Thymus (tissue), 14 donors: Measurements from ENCODE around the gene LHX1. TPM values are rescaled to one million over a fixed set of nuclear protein-coding genes. Genes with fewer than 3 reads are reported as not detected.

Source experiments
- DNase-seq, 9 donors: peaks; one replicate each; pipeline ENCODE4 v3.0.0-alpha.2; 2013; ENCODE audit warnings: low spot score in 9 of 9, low read depth in 6 of 9, missing footprints in 1 of 9
- H3K27ac ChIP-seq, 2 donors: one replicate each; pipeline ENCODE4 v1.5.1; 2013; ENCODE audit warnings: control low read depth in 1 of 2, low read depth in 1 of 2, low read length in 1 of 2, mild to moderate bottlenecking in 1 of 2, moderate library complexity in 1 of 2
- H3K27me3 ChIP-seq, 2 donors: one replicate each; pipeline ENCODE4 v1.5.1; 2013; ENCODE audit warnings: low read length in 1 of 2; ENCODE audit not compliant: control insufficient read depth in 2 of 2, insufficient read depth in 1 of 2
- H3K36me3 ChIP-seq, 2 donors: one replicate each; pipeline ENCODE4 v1.5.1; 2013; ENCODE audit warnings: low read length in 1 of 2, mild to moderate bottlenecking in 1 of 2, moderate library complexity in 1 of 2; ENCODE audit not compliant: control insufficient read depth in 2 of 2, insufficient read depth in 2 of 2
- H3K4me1 ChIP-seq, 2 donors: one replicate each; pipeline ENCODE4 v1.5.1; 2013; ENCODE audit warnings: low read length in 2 of 2; ENCODE audit not compliant: control insufficient read depth in 2 of 2, insufficient read depth in 2 of 2
- H3K4me3 ChIP-seq, 2 donors: one replicate each; pipeline ENCODE4 v1.5.1; 2013; ENCODE audit warnings: low read length in 2 of 2, control low read depth in 1 of 2, mild to moderate bottlenecking in 1 of 2
- H3K9me3 ChIP-seq, 2 donors: one replicate each; pipeline ENCODE4 v1.5.1; 2013; ENCODE audit warnings: low read length in 1 of 2, mild to moderate bottlenecking in 1 of 2; ENCODE audit not compliant: control insufficient read depth in 2 of 2, insufficient read depth in 1 of 2
- WGBS: extraction: QIAGEN DNeasy Blood & Tissue Kit; methylation state at CpG from one replicate; pipeline ENCODE4 v1.1.7; 2013; 5-methylcytosine and 5-hydroxymethylcytosine counted together
- long read RNA-seq, 10 donors: transcript quantifications; one replicate each; lab custom pipeline, GENCODE V29; 2026
- polyA plus RNA-seq: library from polyadenylated mRNA; stranded (reverse); fragments of 200-250 nt; gene quantifications from one replicate; pipeline ENCODE4 v1.2.3, GENCODE V29; 2013
- total RNA-seq: library from RNA; stranded (reverse); fragments of 120-200 nt; gene quantifications from one replicate; pipeline ENCODE4 v1.2.4, GENCODE V29; 2013
- donor health status: healthy.

LHX1 gene
- total RNA-seq (not detected), polyA plus RNA-seq (0.09 TPM)
- long read RNA-seq, donor 1 = 0 reads
- long read RNA-seq, donor 2 = 0 reads
- long read RNA-seq, donor 3 = 0 reads
- long read RNA-seq, donor 4 = 0 reads
- long read RNA-seq, donor 5, partial matches to known transcripts = 11 of 12 reads
- long read RNA-seq, donor 5, other reads (novel, unspliced or antisense) = 0 of 12 reads
- long read RNA-seq, donor 6 = 0 reads
- long read RNA-seq, donor 7 = 0 reads
- long read RNA-seq, donor 8 = 0 reads
- long read RNA-seq, donor 9 = 0 reads
- long read RNA-seq, donor 10 = 0 reads

DNA sequence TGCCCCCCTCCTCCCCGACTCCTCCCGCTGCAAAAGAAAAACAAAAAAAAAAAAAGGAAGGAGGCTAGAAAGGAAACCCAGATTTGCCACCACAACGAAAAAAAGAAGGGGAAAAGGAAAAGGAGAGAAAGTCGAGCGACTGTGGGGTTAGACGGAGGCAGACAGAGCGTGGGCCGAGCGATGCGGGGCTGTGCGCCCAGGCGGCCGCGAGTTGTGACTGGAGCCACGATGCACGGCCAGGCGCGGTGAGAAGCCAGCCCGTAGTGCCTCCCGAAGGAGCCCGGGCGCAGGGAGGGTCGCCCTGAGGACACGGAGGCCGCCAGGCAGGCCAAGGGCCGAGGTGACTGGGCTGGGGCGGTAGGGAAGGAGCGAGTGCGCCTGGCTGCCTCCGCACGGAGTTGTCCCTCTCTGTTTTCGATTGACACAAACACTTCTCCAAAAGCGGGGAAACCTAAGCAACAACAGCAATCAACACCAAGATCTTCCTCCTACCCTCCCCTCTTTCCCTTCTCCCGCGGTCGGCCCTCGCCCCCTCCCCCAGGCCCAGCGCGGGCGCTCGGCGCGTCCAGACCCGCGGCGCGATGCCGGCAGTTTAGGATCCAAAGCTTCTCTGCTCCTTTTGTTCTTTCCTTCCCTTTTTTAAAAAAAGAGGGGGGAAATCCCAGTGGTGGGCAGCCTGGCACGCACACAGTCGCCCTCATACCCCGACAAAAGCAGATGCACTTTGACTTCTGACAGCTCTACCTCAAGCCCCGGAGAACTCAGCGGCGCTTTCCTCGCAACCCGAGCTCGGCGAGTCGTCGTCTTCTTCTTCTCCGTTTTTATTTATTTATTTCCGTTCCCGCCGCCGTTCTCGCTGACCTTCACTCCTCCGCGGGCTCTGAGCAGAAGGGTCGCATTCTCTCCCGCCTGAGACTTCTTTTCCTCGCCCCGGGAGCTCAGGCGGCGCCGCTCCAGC lies at the start of gene LHX1:
LHX1 (plus strand) TSS at position 475 of the 958 bp plus-strand sequence. CDS start 723 bp downstream, outside the sequence.
- Histone ChIP-seq H3K27me3 (peaks cover 82 to 100% of the 10 kb centered on the region in 2 donors), H3K9me3 (peaks cover 0 to 19% of the 10 kb centered on the region in 2 donors), H3K27ac (no peak within 1 kb of the TSS), H3K36me3 (no peaks in the 10 kb centered on the region), H3K4me3 (peak within 1 kb of the TSS in 1 of 2 donors; percentile 14), H3K4me1 (peaks cover 5 to 52% of the 10 kb centered on the region in 2 donors)
- peak in 1 of 9 donors; percentile 42 for DNase-seq
- WGBS = 3% methylated on average over 75 of the region's 75 CpGs

DNA sequence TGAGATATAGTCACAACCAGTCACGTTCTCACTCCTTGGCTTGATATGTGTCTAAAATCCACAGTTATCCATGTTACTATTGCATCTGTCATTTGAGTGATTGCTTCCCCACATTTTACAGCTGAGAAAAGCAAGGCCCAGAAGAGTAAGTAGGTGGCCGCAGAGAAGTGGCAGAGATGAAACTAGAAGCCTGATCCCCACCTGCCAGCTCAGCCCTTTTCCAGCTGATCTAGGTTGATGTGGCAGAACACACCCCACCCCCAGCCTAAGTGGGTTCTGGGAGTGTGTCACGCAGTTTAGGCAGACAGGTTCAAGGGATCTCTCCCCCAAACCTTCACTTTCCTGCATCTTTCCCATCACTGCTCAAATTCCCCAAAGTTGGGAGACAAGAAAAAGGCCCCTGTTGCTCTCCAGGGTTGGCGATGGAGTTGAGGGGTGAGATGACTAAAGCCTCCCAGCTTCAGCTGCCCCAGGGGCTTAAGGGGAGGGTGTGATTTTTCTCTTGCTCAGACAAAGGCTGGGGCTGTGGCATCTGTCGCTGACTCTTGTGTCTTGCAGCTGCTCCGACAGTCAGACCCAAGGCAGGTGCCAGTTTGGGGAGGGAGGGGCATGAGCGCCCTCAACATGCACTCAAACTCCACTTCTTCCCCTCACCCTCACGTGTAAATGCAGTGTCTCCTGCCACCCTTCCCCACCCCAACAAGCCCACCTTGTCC lies 48.9 kb upstream of the LHX1 start:
- Histone ChIP-seq H3K4me1 (peaks cover 0 to 4% of the 10 kb centered on the region in 2 donors), H3K4me3 (no peak overlapping the region), H3K27me3 (peaks cover 8 to 63% of the 10 kb centered on the region in 2 donors), H3K36me3 (no peaks in the 10 kb centered on the region), H3K9me3 (no peaks in the 10 kb centered on the region), H3K27ac (no peak overlapping the region)
- 78% methylated on average over 8 of the region's 8 CpGs for WGBS
- DNase-seq = peak in 8 of 9 donors; percentile 4 to 61 (median 22)

DNA sequence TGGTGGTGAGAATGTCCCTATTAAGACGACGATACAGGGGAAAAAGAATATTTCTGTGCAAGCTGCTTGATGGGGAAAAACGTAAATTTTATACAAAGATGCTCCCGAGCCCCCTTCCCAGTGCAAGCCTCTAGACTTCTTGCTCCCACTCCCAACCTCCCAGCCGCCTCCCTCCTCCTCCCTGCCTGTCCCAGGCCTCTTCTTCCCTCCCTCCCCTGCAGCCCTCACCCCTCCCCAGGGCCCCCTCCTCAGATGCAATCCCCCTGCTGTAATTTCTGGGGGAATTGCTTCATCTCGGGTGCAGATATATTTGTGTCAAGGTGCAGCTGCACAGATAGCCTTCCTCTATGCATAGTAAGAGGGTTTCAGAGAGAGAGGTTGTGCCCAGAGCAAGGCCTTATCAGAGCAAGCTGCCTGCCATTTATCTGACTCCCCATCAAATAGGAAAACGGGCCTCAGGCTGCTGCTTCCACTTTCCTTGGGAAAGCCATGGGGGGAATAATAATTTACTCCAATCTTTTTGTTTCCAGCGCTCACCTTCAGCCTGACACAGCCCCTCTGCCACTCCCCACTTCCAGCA lies 47.4 kb upstream of the LHX1 start:
- no peak for DNase-seq
- no peaks in the 10 kb centered on the region for H3K36me3 ChIP-seq
- no peaks in the 10 kb centered on the region for H3K9me3 ChIP-seq
- peaks cover 0 to 4% of the 10 kb centered on the region in 2 donors for H3K4me1 ChIP-seq
- 74% methylated on average over 8 of the region's 8 CpGs for WGBS
- no peak overlapping the region for H3K27ac ChIP-seq
- H3K27me3 ChIP-seq = peaks cover 5 to 56% of the 10 kb centered on the region in 2 donors
- no peak overlapping the region for H3K4me3 ChIP-seq

DNA sequence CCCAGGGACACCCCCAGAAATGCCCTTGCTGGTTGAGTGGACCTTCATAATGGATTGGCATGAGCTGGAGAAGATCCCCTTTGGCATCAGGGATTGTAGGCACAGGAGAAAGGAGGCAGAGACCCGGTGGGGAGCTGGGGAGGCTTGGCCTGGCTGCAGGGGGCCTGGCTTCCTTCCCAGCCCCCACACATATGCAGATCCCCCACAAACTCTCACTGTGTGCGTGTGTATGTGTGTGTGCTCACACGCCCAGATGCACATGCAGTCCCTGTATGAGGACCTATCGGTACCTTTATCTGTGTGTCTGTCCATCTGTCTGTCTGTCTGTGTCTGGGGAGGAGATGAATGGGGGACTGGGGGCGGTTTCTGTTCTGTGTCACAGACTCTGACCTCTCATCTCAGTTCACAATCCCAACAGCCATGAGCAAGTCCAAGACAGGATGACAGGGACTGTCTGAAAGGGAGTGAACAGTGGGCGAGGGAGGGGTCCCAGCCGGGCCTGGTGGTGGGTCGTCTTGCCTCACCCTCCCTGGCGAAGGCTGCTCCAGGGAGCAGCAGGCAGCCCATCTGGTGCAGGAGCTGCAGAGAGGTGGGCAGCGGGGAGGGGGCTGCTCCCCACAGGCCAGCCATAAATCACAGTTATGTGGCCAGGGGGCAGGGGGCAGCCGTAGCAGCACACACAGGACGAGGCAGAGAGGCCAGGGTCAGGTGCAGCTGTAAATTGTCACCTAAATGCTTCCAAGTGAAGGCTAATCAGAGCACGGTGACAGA lies 46.7 kb upstream of the LHX1 start:
- Histone ChIP-seq H3K27me3 (peaks cover 5 to 49% of the 10 kb centered on the region in 2 donors), H3K4me3 (no peak overlapping the region), H3K9me3 (no peaks in the 10 kb centered on the region), H3K36me3 (no peaks in the 10 kb centered on the region), H3K27ac (no peak overlapping the region), H3K4me1 (peaks cover 0 to 4% of the 10 kb centered on the region in 2 donors)
- 85% methylated on average over 13 of the region's 13 CpGs for WGBS
- no peak for DNase-seq

DNA sequence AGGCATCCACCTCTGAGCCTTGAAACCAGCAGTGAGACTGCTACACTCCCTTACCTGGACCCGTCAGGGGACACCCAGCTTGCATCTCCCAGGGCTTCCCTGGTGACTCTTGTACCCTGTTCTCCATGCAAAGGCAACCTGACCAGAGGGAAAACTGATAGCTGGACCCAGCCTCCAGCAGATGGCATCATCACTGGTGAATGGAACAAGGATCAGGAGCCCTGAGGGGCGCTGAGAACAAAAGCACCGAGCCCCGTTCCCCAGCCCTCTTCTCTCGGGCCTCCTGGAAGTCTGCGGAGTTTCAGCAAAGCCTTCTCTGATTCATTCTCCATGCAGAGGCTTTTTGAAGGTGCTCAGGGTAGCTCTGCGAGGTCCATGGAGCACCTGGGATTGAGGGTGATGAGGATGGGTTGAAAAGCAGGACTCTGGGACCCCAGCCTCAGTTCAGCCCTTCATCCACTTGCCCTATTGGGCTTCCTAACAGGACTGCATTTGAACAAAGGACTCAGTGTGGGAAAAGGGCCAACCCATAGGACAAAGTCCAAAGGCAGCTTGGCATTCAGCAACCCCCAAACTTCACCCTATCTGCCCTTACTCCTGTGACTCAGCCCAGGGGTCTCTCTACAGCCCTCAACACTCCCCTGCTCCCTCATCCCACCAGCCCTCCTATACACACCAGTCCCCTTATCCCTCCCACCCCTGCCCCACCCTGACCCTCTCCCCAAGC lies 45.0 kb upstream of the LHX1 start:
- peaks cover 2 to 41% of the 10 kb centered on the region in 2 donors for H3K27me3 ChIP-seq
- no peak for DNase-seq
- H3K27ac ChIP-seq = no peak overlapping the region
- no peaks in the 10 kb centered on the region for H3K36me3 ChIP-seq
- no peaks in the 10 kb centered on the region for H3K9me3 ChIP-seq
- H3K4me3 ChIP-seq = no peak overlapping the region
- peaks cover 0 to 4% of the 10 kb centered on the region in 2 donors for H3K4me1 ChIP-seq
- WGBS = 90% methylated on average over 7 of the region's 7 CpGs

DNA sequence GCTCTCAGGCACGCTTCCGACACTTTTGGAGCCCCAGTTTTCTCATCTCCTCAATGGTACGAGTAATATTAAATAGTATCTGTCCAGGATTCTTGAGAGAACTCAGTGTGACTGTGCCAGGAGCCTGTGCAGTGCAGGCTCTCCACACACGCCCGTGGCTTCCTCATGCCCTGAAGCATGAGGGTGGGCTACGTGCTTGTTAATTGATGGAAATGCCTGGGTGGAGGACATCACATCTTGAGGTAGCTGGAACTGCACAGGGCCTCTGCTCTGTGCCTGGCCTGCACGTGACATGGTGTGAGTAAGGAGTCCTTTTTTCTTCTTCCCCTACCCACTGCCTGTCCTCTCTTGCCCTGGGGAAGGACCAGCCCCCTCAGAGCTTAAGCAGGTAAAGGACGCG lies 43.1 kb upstream of the LHX1 start:
- Histone ChIP-seq H3K27me3 (peaks cover 2 to 31% of the 10 kb centered on the region in 2 donors), H3K36me3 (no peaks in the 10 kb centered on the region), H3K9me3 (no peaks in the 10 kb centered on the region), H3K4me1 (no peaks in the 10 kb centered on the region), H3K4me3 (no peak overlapping the region), H3K27ac (no peak overlapping the region)
- no peak for DNase-seq
- 91% methylated on average over 9 of the region's 9 CpGs for WGBS

DNA sequence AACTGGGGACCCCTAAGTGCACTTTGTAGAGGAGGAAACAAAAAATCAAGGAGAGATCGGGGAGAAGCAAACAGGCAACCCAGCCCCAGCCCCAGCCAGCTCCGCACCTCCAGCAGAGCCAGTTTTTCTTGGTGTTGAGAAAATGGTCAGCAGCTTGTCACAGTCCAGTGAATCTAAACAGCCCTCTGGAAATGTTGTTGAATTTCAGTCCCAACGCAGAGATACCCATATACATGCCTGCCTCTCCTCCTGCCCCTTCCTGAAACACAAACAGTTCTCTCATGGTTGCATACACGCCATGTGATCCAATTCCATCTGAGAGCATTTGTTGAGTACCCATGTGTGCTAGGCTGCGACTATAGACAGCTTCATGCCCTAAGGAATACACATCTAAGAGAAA lies 42.4 kb upstream of the LHX1 start:
- Histone ChIP-seq H3K4me1 (no peaks in the 10 kb centered on the region), H3K27me3 (peaks cover 0 to 35% of the 10 kb centered on the region in 2 donors), H3K9me3 (no peaks in the 10 kb centered on the region), H3K27ac (no peak overlapping the region), H3K4me3 (no peak overlapping the region), H3K36me3 (no peaks in the 10 kb centered on the region)
- 92% methylated on average over 5 of the region's 5 CpGs for WGBS
- DNase-seq = no peak
